ENCODE results near the gene LNX1. TPM values are rescaled to one million over a fixed set of nuclear protein-coding genes. Genes with fewer than 3 reads are reported as not detected.

LNX1 gene
- total RNA-seq, 1 experiment from 2014 or later: 9.3 TPM

GRCh38 chr4:53490161-53490956, 100.9 kb downstream of the LNX1 start:
- H3K4me3 Mint-ChIP-seq (ENCODE audit: unreplicated experiment): no peak overlapping the region
- no peaks in the 10 kb centered on the region for H3K27me3 Mint-ChIP-seq (ENCODE audit: insufficient read depth, unreplicated experiment)
- no peak for TF ChIP-seq CTCF (IDR thresholded peaks at IDR 0.05; ENCODE audit: insufficient read depth in 1 of 2, low read depth in 1 of 2, low read length in 1 of 2, severe bottlenecking in 1 of 2, unreplicated experiment in 1 of 2)
- no peaks in the 10 kb centered on the region for H3K36me3 Mint-ChIP-seq (ENCODE audit: insufficient read depth, unreplicated experiment)
- ChIA-PET CTCF (interaction anchor here (0.6 kb wide), 1 partner anchor 36 kb away, joined by 3 read pairs; no protein-coding TSS in a partner anchor), POLR2A (no interaction called here)
- H3K4me1 ChIP-seq: no peaks in the 10 kb centered on the region
- H3K36me3 ChIP-seq (ENCODE audit: control insufficient read depth, insufficient read depth, low read length): no peaks in the 10 kb centered on the region; the same call in 1 of the 2 replicates
- no peaks in the 10 kb centered on the region for H3K9me3 ChIP-seq
- H3K27ac Mint-ChIP-seq (ENCODE audit: unreplicated experiment): no peak overlapping the region
- no peaks in the 10 kb centered on the region for H3K9me3 Mint-ChIP-seq (ENCODE audit: unreplicated experiment)
- no peak overlapping the region for H3K4me3 ChIP-seq (ENCODE audit: low read depth, low read length)
- intact Hi-C loops (cut with micrococcal nuclease; ENCODE audit: unreplicated experiment): loop anchor here (2.0 to 10.0 kb wide), 2 partner anchors 14 to 176 kb away; no protein-coding TSS in a partner anchor
- H3K4me1 Mint-ChIP-seq (ENCODE audit: low read depth, unreplicated experiment): no peaks in the 10 kb centered on the region
- DNase-seq: no peak
- BruUV-seq (replicated peaks): no TSS peak
- no peaks in the 10 kb centered on the region for H3K27me3 ChIP-seq (replicated peaks; ENCODE audit: control insufficient read depth, insufficient read depth, low read length)

GRCh38 chr4:53489279-53489889, 101.9 kb downstream of the LNX1 start:
- no TSS peak for BruUV-seq (replicated peaks)

More at GRCh38 chr4:53489279-53489889, 101.9 kb downstream of the LNX1 start:
- Histone ChIP-seq H3K27me3 (replicated peaks; ENCODE audit: control insufficient read depth, insufficient read depth, low read length) (no peaks in the 10 kb centered on the region), H3K9me3 (no peaks in the 10 kb centered on the region), H3K4me3 (ENCODE audit: low read depth, low read length) (no peak overlapping the region), H3K36me3 (ENCODE audit: control insufficient read depth, insufficient read depth, low read length) (no peaks in the 10 kb centered on the region; the same call in 1 of the 2 replicates), H3K4me1 (no peaks in the 10 kb centered on the region)
- Mint-ChIP-seq H3K27me3 (ENCODE audit: insufficient read depth, unreplicated experiment) (no peaks in the 10 kb centered on the region), H3K4me1 (ENCODE audit: low read depth, unreplicated experiment) (no peaks in the 10 kb centered on the region), H3K27ac (ENCODE audit: unreplicated experiment) (no peak overlapping the region), H3K4me3 (ENCODE audit: unreplicated experiment) (no peak overlapping the region), H3K9me3 (ENCODE audit: unreplicated experiment) (no peaks in the 10 kb centered on the region), H3K36me3 (ENCODE audit: insufficient read depth, unreplicated experiment) (no peaks in the 10 kb centered on the region)
- intact Hi-C loops (cut with micrococcal nuclease; ENCODE audit: unreplicated experiment): no loop called here
- ChIA-PET CTCF (interaction anchor here (0.7 kb wide), 1 partner anchor 1097 kb away, joined by 3 read pairs; no protein-coding TSS in a partner anchor), POLR2A (no interaction called here)
- TF ChIP-seq CTCF (IDR thresholded peaks at IDR 0.05; ENCODE audit: insufficient read depth in 1 of 2, low read depth in 1 of 2, low read length in 1 of 2, severe bottlenecking in 1 of 2, unreplicated experiment in 1 of 2): no peak
- DNase-seq: no peak
